ENCODE results near the gene FLAD1.

- TF ChIP-seq POLR2A (IDR thresholded peaks at IDR 0.05; ENCODE audit: low read depth, low read length) (no peak), POLR2AphosphoS5 (IDR thresholded peaks at IDR 0.05; ENCODE audit: low read depth, low read length) (no peak)
Measured at GRCh38 chr1:155003766-155004351, 20.7 kb downstream of the FLAD1 start.
